Heart right ventricle (tissue), 16 donors: Measurements from ENCODE around the gene GNAT3. TPM values are rescaled to one million over a fixed set of nuclear protein-coding genes. Genes with fewer than 3 reads are reported as not detected.

ENCODE experiments used
- ATAC-seq, 8 donors: fragments of 200-7000 bp; cut with Tn5 transposase; one replicate each; pipeline ENCODE4 v1.9.1; 2020; ENCODE audit warnings: mild to moderate bottlenecking in 8 of 8, moderate library complexity in 8 of 8, moderate number of reproducible peaks in 1 of 8
- DNase-seq, 2 donors: peaks; one replicate each; pipeline ENCODE4 v3.0.0-alpha.2; 2020
- H3K27ac ChIP-seq, 10 donors: fragments of 200-600 bp; sonication (generic) in 2 of 10; one replicate each; pipeline versions ENCODE4 v1.5.0 to v1.8.0; 2020 to 2022; ENCODE audit warnings: mild to moderate bottlenecking in 3 of 10
- H3K27me3 ChIP-seq, 7 donors: fragments of 200-600 bp; one replicate each; pipeline ENCODE4 v1.8.0; 2021 to 2022; ENCODE audit warnings: mild to moderate bottlenecking in 2 of 7
- H3K36me3 ChIP-seq, 9 donors: fragments of 200-600 bp; sonication (generic) in 1 of 9; one replicate each; pipeline versions ENCODE4 v1.5.0 to v1.8.0; 2020 to 2022; ENCODE audit warnings: mild to moderate bottlenecking in 2 of 9
- H3K4me1 ChIP-seq, 9 donors: fragments of 200-600 bp; sonication (generic) in 1 of 9; one replicate each; pipeline versions ENCODE4 v1.5.0 to v1.8.0; 2020 to 2022; ENCODE audit warnings: mild to moderate bottlenecking in 4 of 9
- H3K4me3 ChIP-seq, 10 donors: fragments of 200-600 bp; sonication (generic) in 2 of 10; one replicate each; pipeline versions ENCODE4 v1.5.0 to v1.8.0; 2020 to 2022; ENCODE audit warnings: mild to moderate bottlenecking in 7 of 10, moderate library complexity in 2 of 10
- H3K9me3 ChIP-seq, 11 donors: fragments of 200-600 bp in 10 of 11; sonication (generic) in 2 of 11; one replicate each; pipeline versions ENCODE4 v1.5.0 to v1.8.0; 2013 to 2022; ENCODE audit warnings: mild to moderate bottlenecking in 2 of 11, control low read depth in 1 of 11, moderate library complexity in 1 of 11
- WGBS, 2 donors: extraction: QIAGEN DNeasy Blood & Tissue Kit; methylation state at CpG; one replicate each; pipeline ENCODE4 v1.1.7; 2013; ENCODE audit warnings: inconsistent platforms in 1 of 2; 5-methylcytosine and 5-hydroxymethylcytosine counted together
- intact Hi-C, 10 donors: fragments of 100-400 bp; cut with DNase I; formaldehyde crosslinking; loops; one replicate each; pipeline versions ENCODE4 v1.11.1 to v1.14.2; 2022
- polyA plus RNA-seq, 2 donors: library from polyadenylated mRNA; stranded (reverse); fragments of 200-250 nt; gene quantifications; one replicate each; pipeline ENCODE4 v1.2.3, GENCODE V29; 2013
- total RNA-seq, 10 donors: library from RNA; stranded (reverse); fragmentation: NEBNext Ultra II Directional in 3 of 10; extraction: Animal tissue kit (Norgen Biotek cat#: 25700) in 3 of 10; gene quantifications; one replicate each; pipeline versions ENCODE4 v1.2.1 to v1.2.4, GENCODE V29; 2021 to 2023
- TF ChIP-seq, protein P1 (sequence below), 9 donors: fragments of 200-600 bp; sonication (generic) in 2 of 9; IDR thresholded peaks; one replicate each; pipeline versions ENCODE4 v1.5.0 to v1.8.0; 2021 to 2022; ENCODE audit warnings: antibody characterized with exemption in 9 of 9, mild to moderate bottlenecking in 5 of 9, moderate library complexity in 1 of 9
- donor health status: Arrhythmogenic right ventricular cardiomyopathy.
- donor health status: ischemic (EF 13 %, LVEDD 7.1; RV severe dilation, severe dysfunction).
- donor health status: healthy with polysubstance abuse.
- donor health status: DM: no; HTN: yes; CAD: no.
- donor health status: DM: no; HTN: no; CAD: no.
- donor health status: ischemic (EF 25% LVEDD 6.9; RV normal size, moderate dysfunction).
- donor health status: ischemic (EF 25% LVEDD 5.7; RV mildly dilated, moderate dysfunction).
- donor health status: healthy.
- donor health status: DM: yes; HTN: yes; CAD: no.
- donor health status: Ischemic cardiomyopathy.
- donor health status: ischemic (EF 35%, LVEDD 5.7; RV mildly dilated, moderate dysfunction).
- donor health status: nonischemic (EF 11% LVEDD 7.7; RV severe dilation, severe dysfunction).
- donor health status: DM: yes; HTN: yes; CAD: no.
- donor health status: PGD.
- donor health status: ischemic (EF 29% LVEDD 5.4; RV normal size, mild dysfunction).
- donor health status: nonischemic (EF 23%, LVEDD 6.1; RV moderate dilation, normal function).

GNAT3 gene
- total and polyA plus RNA-seq, 12 donors, result not detected

DNA sequence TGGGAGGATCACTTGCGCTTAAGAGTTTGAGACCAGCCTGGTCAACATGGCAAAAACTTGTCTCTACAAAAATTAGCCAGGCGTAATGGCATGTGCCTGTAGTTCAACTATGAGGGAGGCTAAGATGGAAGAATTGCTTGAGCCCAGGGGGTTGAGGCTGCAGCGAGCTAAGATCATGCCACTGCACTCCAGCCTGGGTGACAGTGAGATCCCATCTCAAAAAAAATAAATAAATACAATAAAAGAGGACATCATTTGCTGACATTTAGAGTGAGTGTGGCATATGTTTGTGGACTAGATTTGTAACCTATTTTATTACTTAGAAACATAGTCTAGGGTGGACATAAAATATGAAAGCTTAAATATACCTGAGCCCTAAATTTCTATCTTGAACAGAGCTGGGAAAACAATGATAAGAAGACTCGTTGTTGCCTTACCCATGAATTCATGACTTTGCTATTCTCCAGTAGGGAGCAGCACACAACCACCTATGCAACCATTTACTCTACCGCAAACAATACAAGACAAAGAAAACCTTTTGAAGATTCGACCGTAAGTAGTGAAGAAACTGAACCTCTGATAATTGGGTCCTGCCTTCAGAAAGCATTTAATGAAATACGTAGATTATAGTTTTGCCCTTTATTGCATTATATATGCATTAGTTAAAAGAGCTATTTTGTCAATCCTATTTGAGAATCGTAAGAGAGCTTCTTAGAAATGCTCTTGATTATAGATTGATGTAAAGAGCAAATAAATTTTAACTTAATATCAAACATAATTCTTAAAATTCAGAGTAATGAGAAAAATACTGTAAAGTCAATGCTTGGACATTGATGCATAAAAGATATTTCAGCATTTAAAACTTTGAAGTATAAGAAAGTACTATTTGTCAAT is 83.5 kb downstream of the GNAT3 start:
- TF ChIP-seq, protein P1, sequence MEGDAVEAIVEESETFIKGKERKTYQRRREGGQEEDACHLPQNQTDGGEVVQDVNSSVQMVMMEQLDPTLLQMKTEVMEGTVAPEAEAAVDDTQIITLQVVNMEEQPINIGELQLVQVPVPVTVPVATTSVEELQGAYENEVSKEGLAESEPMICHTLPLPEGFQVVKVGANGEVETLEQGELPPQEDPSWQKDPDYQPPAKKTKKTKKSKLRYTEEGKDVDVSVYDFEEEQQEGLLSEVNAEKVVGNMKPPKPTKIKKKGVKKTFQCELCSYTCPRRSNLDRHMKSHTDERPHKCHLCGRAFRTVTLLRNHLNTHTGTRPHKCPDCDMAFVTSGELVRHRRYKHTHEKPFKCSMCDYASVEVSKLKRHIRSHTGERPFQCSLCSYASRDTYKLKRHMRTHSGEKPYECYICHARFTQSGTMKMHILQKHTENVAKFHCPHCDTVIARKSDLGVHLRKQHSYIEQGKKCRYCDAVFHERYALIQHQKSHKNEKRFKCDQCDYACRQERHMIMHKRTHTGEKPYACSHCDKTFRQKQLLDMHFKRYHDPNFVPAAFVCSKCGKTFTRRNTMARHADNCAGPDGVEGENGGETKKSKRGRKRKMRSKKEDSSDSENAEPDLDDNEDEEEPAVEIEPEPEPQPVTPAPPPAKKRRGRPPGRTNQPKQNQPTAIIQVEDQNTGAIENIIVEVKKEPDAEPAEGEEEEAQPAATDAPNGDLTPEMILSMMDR (IDR thresholded peaks at IDR 0.05), result peak; percentile 44 to 90 (median 77)
- ATAC-seq, result peak; percentile 65 to 95 (median 92)
- DNase-seq, result peak in 1 of 2 donors; percentile 47
- Histone ChIP-seq H3K9me3 (no peaks in the 10 kb centered on the region), H3K27ac (no peak overlapping the region), H3K27me3 (no peaks in the 10 kb centered on the region), H3K4me3 (peak overlapping the region in 2 of 10 donors; percentile 0 to 22), H3K36me3 (no peaks in the 10 kb centered on the region), H3K4me1 (peaks cover 0 to 10% (median 3%) of the 10 kb centered on the region in 9 donors)
- intact Hi-C loops, result loop anchor here in 7 of 10 donors (2.0 to 5.0 kb wide), 7 partner anchors 24 to 254 kb away; no protein-coding TSS in a partner anchor
- WGBS, 2 donors, result 36 to 37% methylated on average over 9 of the region's 9 CpGs

GRCh38 chr7:80427218-80427617 is 84.6 kb downstream of the GNAT3 start:
- Histone ChIP-seq H3K36me3 (no peaks in the 10 kb centered on the region), H3K4me3 (no peak overlapping the region), H3K9me3 (no peaks in the 10 kb centered on the region), H3K27me3 (no peaks in the 10 kb centered on the region), H3K4me1 (peaks cover 0 to 10% (median 3%) of the 10 kb centered on the region in 9 donors), H3K27ac (no peak overlapping the region)
- WGBS, 2 donors, result 79 to 86% methylated on average over 4 of the region's 4 CpGs
- intact Hi-C loops, result loop anchor here in 4 of 10 donors (5.0 kb wide), 4 partner anchors 230 to 255 kb away; no protein-coding TSS in a partner anchor
- no peak for DNase-seq
- TF ChIP-seq, protein P1 (IDR thresholded peaks at IDR 0.05), result no peak
- ATAC-seq, result no peak

DNA sequence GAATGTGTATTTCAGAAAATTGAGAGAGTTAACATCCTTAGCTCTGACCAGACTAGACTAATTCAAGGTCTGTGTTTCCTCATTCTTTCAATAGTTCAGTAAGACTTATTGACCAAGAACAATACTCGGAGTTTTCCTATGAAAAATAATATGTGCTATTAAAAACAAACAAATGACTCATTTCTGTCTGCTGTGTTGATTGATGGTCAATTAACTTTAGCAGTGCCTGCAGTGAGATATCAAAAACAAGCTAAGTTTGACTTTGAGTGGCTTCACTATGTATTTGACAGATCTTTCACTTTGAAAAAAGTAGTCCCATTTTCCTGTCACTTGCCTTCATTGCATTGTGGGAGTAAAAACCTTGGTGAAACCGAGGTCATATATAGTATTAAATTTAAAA is 91.0 kb downstream of the GNAT3 start:
- no peak for ATAC-seq
- intact Hi-C loops, result loop anchor here in 1 of 10 donors (5.0 kb wide), 1 partner anchor 241 kb away; no protein-coding TSS in a partner anchor

GRCh38 chr7:80417211-80417793 is 94.6 kb downstream of the GNAT3 start:
- TF ChIP-seq, protein P1 (IDR thresholded peaks at IDR 0.05), result no peak
- WGBS, 2 donors, result 73 to 78% methylated on average over 6 of the region's 6 CpGs
- ATAC-seq (peak in 2 of 8 donors; percentile 24 to 63), DNase-seq (no peak)
- Histone ChIP-seq H3K27ac (no peak overlapping the region), H3K4me1 (no peaks in the 10 kb centered on the region), H3K27me3 (no peaks in the 10 kb centered on the region), H3K9me3 (no peaks in the 10 kb centered on the region), H3K4me3 (no peak overlapping the region), H3K36me3 (no peaks in the 10 kb centered on the region)
- intact Hi-C loops, result no loop called here

More for the DNA sequence above, 91.0 kb downstream of the GNAT3 start:
- Histone ChIP-seq H3K4me1 (no peaks in the 10 kb centered on the region), H3K9me3 (no peaks in the 10 kb centered on the region), H3K36me3 (no peaks in the 10 kb centered on the region), H3K27me3 (no peaks in the 10 kb centered on the region), H3K27ac (no peak overlapping the region), H3K4me3 (no peak overlapping the region)
- WGBS, 2 donors, result 76 to 83% methylated on average over 2 of the region's 2 CpGs
- TF ChIP-seq, protein P1 (IDR thresholded peaks at IDR 0.05), result no peak
- DNase-seq, result no peak
